HepG2 (cell line): ENCODE results near the gene GPR15LG. TPM values are rescaled to one million over a fixed set of nuclear protein-coding genes. Genes with fewer than 3 reads are reported as not detected.

Experiments used
- ARID5B ChIP-seq: IDR thresholded peaks from 2 replicates; pipeline ENCODE4 v1.4.0; 2020; ENCODE audit warnings: mild to moderate bottlenecking, missing genetic modification reagents
- BORCS8-MEF2B ChIP-seq: sonication (generic); formaldehyde crosslinking; IDR thresholded peaks from 2 replicates; pipeline ENCODE4 v1.8.0; 2022; ENCODE audit warnings: mild to moderate bottlenecking, missing genetic modification reagents
- EEA1 ChIP-seq: sonication (generic); formaldehyde crosslinking; IDR thresholded peaks from 2 replicates; pipeline ENCODE4 v1.5.1; 2020; ENCODE audit warnings: mild to moderate bottlenecking, missing genetic modification reagents, borderline replicate concordance
- ETV6 ChIP-seq: sonication (generic); formaldehyde crosslinking; conservative IDR thresholded peaks from 2 replicates; pipeline ENCODE4 v1.4.0; 2020; ENCODE audit warnings: missing genetic modification reagents
- HNRNPLL ChIP-seq: fragments of 200-400 bp; formaldehyde crosslinking; IDR thresholded peaks from 2 replicates; pipeline ENCODE4 v1.6.1; 2017; ENCODE audit warnings: mild to moderate bottlenecking, low read depth, low read length; ENCODE audit not compliant: poor library complexity, severe bottlenecking
- MLX ChIP-seq: IDR thresholded peaks from 2 replicates; pipeline ENCODE4 v1.6.1; 2016
- MXD1 ChIP-seq: sonication (generic); formaldehyde crosslinking; IDR thresholded peaks from 2 replicates; pipeline ENCODE4 v1.4.0; 2020; ENCODE audit warnings: mild to moderate bottlenecking, missing genetic modification reagents
- NAIF1 ChIP-seq: sonication (generic); formaldehyde crosslinking; IDR thresholded peaks from 2 replicates; pipeline ENCODE4 v1.5.0; 2020; ENCODE audit warnings: mild to moderate bottlenecking, missing genetic modification reagents, borderline replicate concordance
- PITX1 ChIP-seq: sonication (generic); formaldehyde crosslinking; IDR thresholded peaks from 2 replicates; pipeline ENCODE4 v1.5.1; 2020; ENCODE audit warnings: mild to moderate bottlenecking, missing genetic modification reagents
- SALL1 ChIP-seq: sonication (generic); formaldehyde crosslinking; IDR thresholded peaks from 2 replicates; pipeline ENCODE4 v1.8.0; 2022; ENCODE audit warnings: mild to moderate bottlenecking, missing genetic modification reagents
- SAP130 ChIP-seq: IDR thresholded peaks from 2 replicates; pipeline ENCODE4 v1.6.1; 2016; ENCODE audit warnings: low read depth
- SMAD1 ChIP-seq: sonication (generic); formaldehyde crosslinking; IDR thresholded peaks from 2 replicates; pipeline ENCODE4 v1.4.0; 2020; ENCODE audit warnings: missing genetic modification reagents, low read depth, mild to moderate bottlenecking, borderline replicate concordance
- ZBTB21 ChIP-seq: sonication (generic); formaldehyde crosslinking; IDR thresholded peaks from 2 replicates; pipeline ENCODE4 v1.4.0; 2020; ENCODE audit warnings: missing genetic modification reagents
- ZNF143 ChIP-seq: sonication (generic); formaldehyde crosslinking; IDR thresholded peaks from 2 replicates; pipeline ENCODE4 v1.4.0; 2020; ENCODE audit warnings: missing genetic modification reagents
- ZNF326 ChIP-seq: sonication (generic); formaldehyde crosslinking; IDR thresholded peaks from 2 replicates; pipeline ENCODE4 v1.4.0; 2020; ENCODE audit warnings: missing genetic modification reagents, borderline replicate concordance
- ZNF577 ChIP-seq: sonication (generic); formaldehyde crosslinking; IDR thresholded peaks from 2 replicates; pipeline ENCODE4 v1.4.0; 2020; ENCODE audit warnings: mild to moderate bottlenecking, low read depth, missing genetic modification reagents, borderline replicate concordance
- ZNF777 ChIP-seq: sonication (generic); formaldehyde crosslinking; IDR thresholded peaks from 2 replicates; pipeline ENCODE4 v1.4.0; 2020; ENCODE audit warnings: missing genetic modification reagents
- ZNF800 ChIP-seq: sonication (generic); formaldehyde crosslinking; IDR thresholded peaks from 2 replicates; pipeline ENCODE4 v1.4.0; 2020; ENCODE audit warnings: missing genetic modification reagents
- ZNF839 ChIP-seq: sonication (generic); formaldehyde crosslinking; IDR thresholded peaks from 2 replicates; pipeline ENCODE4 v1.4.0; 2020; ENCODE audit warnings: missing genetic modification reagents, mild to moderate bottlenecking, borderline replicate concordance
- polyA plus RNA-seq, 8 experiments: library from polyadenylated mRNA; depleted of rRNA in 3 of 8; stranded (reverse) in 7 of 8; unstranded in 1 of 8; fragments of >200 nt; fragmentation: Illumina TruSeq in 4 of 8; extraction: Trizol in 4 of 8; gene quantifications; 2 replicates each; pipeline versions ENCODE4 v1.2.1 to v1.2.3, GENCODE V29; 2011 to 2016; ENCODE audit warnings: low read depth in 4 of 8, missing spikeins in 1 of 8, mixed read lengths in 1 of 8; ENCODE audit not compliant: insufficient read depth in 1 of 8
- total RNA-seq, 5 experiments: library from RNA; depleted of rRNA; stranded (reverse); fragments of >200 nt; fragmentation: Illumina TruSeq; extraction: Trizol; gene quantifications; 2 replicates each; pipeline ENCODE4 v1.2.3, GENCODE V29; 2016; ENCODE audit warnings: low read depth in 1 of 5
- TF ChIP-seq, protein P1 (sequence below): sonication (generic); formaldehyde crosslinking; IDR thresholded peaks from 2 replicates; pipeline ENCODE4 v1.4.0; 2020; ENCODE audit warnings: missing genetic modification reagents

GPR15LG gene
- total and polyA plus RNA-seq, 2 of the 13 experiments (the other 11 are each of a cell fraction or from before 2014, with no cell fraction given), result not detected

DNA sequence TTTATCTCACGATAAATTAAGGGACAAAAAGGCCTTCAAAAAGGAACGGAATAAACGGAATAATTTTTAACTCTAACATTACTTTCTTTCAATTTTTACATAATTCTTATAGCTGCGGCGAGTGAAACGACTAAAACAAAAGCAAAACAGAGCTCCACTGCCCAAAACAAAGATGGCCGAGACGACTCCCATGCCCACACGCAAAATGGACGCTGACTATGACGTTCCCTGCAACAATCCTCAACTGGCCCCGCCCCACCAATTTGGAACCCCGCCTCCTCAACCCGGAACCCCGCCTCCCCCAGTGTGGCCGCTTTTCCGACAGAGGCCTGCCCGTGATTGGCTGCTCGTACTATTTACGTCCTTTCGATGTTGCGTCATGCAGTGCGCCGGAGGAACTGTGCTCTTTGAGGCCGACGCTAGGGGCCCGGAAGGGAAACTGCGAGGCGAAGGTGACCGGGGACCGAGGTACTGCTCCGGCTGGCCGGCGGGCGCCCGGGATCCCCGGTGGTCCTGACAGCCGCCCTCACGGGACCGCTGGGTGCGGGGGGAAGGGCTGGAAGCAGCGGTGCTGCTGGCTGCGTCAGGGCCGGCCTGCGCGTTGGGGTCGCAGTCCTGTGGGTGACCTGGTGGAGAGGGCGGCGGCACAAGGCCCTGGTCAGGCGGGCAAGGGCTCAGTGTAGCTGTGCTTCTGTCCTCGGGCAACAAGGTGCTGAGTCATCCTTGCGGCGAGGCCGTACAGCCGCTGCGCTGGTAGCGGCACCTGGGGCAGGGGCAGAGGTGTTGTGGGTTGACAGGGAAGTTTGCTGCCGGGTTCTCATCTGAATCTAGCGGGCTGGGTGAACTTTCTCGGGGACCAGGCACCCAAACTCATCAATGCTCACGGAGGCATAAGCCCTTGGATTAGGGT lies 34.2 kb upstream of the GPR15LG start, which contains the start of gene GHITM (continued):
- TF ChIP-seq ZNF800 (CRISPR knock-in tag), result no peak
- peak; percentile 95; the same call in 1 of the 2 replicates for TF ChIP-seq ZBTB21 (CRISPR knock-in tag)
- TF ChIP-seq SAP130 (CRISPR knock-in tag), result peak; percentile 97
- peak; percentile 85; the same call in 1 of the 2 replicates for TF ChIP-seq SMAD1 (CRISPR knock-in tag)
- peak; percentile 71; the same call in 1 of the 2 replicates for TF ChIP-seq SALL1
- TF ChIP-seq ZNF777, result 0 out of 2 replicates have a peak, but pooled peaks have one; percentile 21
- TF ChIP-seq ZNF326 (CRISPR knock-in tag), result no peak
- TF ChIP-seq, protein P1, sequence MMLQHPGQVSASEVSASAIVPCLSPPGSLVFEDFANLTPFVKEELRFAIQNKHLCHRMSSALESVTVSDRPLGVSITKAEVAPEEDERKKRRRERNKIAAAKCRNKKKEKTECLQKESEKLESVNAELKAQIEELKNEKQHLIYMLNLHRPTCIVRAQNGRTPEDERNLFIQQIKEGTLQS, result 0 out of 2 replicates have a peak, but pooled peaks have one; percentile 26
- TF ChIP-seq HNRNPLL, result peak; percentile 98
- 0 out of 2 replicates have a peak, but pooled peaks have one; percentile 40 for TF ChIP-seq ZNF143 (CRISPR knock-in tag)
- peak; percentile 87; the same call in 1 of the 2 replicates for TF ChIP-seq ZNF839 (CRISPR knock-in tag)
- peak; percentile 78; the same call in 1 of the 2 replicates for TF ChIP-seq BORCS8-MEF2B (CRISPR knock-in tag)
- TF ChIP-seq NAIF1, result peak; percentile 59; the same call in 1 of the 2 replicates
- no peak for TF ChIP-seq ZNF577
- TF ChIP-seq MLX (CRISPR knock-in tag), result 0 out of 2 replicates have a peak, but pooled peaks have one; percentile 35
- TF ChIP-seq MXD1 (CRISPR knock-in tag), result peak; percentile 81; the same call in 1 of the 2 replicates
- TF ChIP-seq EEA1 (CRISPR knock-in tag), result peak; percentile 80; the same call in 1 of the 2 replicates
- TF ChIP-seq ARID5B, result peak; percentile 53
- peak; percentile 55 for TF ChIP-seq PITX1 (CRISPR knock-in tag)
- no peak; the same call in 1 of the 2 replicates for TF ChIP-seq ETV6
